AG20443 (cell line): ENCODE data around the gene IL20.

ENCODE experiments used
- DNase-seq: peaks from one replicate; pipeline ENCODE4 v3.0.0; 2012; ENCODE audit warnings: low spot score, mixed read lengths

IL20 gene

DNA sequence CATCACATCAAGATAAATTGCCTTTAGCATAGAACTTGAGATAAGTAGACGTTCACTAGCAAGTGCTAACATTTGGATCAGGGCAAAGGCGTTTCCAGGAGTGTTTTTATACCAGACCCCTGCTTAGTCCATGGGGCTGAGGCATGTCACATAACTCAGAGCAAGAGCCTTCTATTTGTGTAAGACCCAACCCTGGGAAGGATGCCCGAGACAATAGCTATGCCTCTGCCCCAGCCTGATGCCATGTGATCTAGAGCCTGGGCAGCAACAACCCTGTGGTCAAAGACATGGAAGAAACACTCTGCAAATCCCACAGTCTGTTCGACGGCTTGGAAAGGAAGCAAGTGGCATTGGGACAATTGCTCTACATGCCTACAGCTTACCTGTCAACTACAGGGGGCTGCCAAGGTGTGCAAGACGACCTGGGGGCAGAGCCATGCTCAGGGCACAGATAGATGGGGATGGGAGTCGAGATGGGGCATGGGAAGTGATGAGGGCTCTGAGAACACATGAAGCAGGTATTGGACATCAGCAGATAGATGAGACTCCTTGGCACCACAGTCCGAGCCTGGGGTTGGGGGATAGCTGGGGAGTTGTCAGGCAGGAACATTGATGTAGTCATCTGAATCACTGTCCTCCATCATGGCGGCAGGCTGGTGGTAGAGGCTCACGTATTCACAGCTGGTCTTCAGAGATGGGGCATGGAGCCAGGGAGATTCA lies 39.2 kb downstream of the IL20 start:
- DNase-seq, result no peak

DNA sequence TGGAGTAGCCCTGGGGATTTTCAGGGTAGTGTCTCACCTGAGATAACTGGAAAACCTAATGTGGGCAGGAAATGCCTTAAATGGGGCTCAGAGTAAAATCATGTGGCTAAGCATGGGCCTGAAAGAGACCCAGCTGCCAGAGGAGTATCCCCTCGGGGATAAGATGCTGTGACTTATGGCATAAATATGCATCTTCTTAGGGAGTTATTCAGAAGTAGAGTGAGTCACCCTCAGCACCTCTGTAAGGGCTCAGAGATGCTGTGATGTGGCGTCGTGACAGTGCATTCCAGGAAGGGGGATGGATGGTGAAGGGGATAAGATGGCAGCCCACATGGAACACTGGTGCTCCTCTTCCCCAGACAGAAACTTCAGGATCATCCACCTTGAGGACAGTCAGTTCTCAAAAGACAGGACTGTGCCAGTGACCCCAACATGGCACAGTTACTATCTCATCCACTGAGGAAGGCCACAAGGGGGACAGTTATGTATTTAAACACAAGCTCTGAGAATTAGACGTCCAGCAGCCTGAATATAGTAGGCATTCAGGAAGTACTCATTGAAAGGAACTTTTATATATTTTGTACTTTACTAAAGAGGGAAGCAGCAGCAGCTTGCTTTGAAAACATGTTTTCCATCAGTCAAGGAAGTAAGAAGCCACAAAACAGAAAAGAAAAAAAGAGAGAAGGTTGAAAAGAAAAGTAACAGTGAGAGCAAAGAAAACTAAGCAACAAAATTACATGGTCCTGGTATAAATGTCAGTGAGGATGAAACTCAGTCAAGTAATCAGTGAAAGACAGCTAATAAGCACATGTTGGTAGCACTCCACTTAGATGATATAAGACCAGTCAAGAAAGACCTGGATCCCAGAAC lies 40.1 kb downstream of the IL20 start:
- peak; percentile 74 for DNase-seq

DNA sequence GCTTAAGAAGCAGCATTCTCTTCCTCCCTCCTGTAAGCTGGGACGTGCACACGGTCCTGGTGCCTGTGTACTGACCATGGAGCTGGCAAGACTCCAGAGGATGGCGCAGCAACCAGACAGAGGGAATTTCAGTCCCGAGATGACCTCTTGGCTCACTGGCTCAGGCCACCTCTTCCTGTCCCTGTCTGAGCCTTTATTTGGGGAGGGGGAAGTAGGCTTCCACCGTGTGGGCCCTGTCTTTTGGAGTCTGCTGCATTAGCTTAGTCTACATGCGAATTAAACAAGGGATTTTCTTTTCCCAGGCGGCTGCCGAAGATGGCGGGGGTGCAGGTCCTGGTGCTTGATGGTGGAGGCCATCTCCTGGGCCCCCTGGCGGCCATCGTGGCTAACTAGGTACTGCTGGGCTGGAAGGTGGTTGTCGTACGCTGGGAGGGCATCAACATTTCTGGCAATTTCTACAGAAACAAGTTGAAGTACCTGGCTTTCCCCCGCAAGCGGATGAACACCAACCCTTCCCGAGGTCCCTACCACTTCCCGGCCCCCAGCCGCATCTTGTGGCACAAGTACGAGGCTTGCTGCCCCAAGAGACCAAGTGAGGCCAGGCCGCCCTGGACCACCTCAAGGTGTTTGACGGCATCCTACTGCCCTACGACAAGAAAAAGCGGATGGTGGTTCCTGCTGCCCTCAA lies 42.0 kb downstream of the IL20 start:
- DNase-seq, result no peak

DNA sequence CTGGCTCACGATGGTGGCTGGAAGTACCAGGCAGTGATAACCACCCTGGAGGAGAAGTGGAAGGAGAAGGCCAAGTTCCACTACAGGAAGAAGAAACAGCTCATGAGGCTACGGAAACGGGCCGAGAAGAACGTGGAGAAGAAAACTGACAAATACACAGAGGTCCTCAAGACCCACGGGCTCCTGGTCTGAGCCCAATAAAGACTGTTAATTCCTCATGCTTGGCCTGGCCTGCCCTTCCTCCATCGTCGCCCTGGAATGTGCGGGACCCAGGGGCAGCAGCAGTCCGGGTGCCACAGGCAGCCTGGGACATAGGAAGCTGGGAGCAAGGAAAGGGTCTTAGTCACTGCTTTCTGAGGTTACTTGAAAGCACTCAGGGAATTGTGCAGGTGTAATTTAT lies 42.6 kb downstream of the IL20 start:
- DNase-seq, result no peak

DNA sequence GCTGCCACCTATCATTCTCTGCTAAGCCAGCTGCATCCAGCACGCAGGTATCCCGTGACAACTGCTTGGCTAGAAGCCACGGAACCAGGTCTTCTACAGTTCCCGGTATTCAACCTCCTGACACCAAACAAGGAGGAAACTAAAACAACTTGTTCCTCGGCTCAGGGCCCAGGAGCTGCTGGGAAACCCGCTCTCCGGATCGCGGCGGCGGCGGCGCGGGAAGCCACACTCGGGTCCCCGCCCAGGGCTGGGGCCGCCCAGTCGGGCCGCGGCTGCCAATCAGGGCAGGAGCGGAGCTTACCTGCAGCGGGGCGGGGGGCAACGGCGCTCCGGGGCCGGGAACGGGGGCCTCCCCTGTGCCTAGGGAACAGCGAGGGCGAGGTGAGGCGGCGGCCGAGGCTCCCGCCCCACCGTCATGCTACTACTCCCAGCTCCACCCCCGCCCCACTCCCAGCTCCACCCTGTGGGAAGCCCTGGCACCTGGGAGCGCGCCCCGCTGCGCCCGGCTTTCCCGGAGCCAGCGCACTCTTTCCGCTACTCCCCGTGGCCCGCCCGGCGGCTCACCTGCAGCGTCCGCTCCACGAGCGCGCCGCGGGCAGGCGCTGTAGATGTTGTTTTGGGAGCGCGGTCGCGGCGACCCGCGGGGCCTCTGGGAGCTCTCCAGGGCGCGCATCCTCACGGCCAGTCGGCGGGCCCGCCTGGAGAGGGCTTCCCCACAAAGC lies 43.9 kb downstream of the IL20 start:
- peak; percentile 54 for DNase-seq

DNA sequence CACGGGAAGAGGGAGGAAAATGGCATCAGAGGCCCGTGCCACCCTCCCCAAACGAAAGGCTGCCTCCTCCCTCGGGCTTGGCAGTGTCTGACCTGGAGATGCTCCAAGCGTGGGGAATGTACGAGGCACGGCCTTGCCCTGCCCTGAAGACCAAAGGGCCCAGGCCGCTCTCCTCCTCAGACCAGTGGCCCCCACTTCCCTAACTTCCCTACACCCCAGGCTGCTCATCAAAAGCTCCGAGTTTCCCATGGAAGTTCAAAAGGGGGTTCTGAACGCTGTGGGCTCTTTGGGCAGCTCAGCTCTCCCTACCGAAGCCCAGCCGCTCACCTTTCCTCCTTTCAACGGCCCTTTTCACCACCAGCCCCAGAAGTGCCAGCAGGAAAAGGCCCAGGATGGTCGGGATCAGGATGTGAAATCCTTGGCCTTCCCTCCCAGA lies 44.5 kb downstream of the IL20 start:
- DNase-seq, result no peak

DNA sequence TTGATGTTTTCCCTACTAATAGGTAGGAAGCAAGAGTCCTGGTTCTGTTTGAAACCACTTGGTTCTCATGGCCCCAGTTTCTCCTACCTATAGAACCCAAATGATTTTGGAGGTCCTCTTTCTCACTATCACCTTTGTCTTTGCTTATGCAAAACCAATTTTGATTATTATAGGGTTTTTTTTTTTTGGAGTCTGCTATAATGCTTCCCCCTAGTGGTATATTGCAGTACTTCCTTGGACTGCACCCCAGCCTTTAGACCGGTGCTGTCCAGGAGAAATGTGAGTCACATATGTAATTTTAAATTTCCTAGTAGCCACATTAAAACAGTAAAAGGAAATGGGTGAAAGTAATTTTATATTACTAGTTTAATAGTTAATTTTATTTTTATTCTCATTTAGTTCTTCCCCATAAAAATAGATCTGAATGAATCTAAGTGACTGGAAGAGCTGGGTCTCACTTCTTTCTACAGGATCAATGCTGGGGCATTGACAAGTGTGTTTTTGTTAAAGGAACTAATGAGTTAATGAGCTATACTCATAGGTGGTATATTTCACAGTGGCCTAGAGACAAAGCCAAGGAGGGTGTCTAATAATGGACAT lies 45.7 kb downstream of the IL20 start:
- DNase-seq, result peak; percentile 79

DNA sequence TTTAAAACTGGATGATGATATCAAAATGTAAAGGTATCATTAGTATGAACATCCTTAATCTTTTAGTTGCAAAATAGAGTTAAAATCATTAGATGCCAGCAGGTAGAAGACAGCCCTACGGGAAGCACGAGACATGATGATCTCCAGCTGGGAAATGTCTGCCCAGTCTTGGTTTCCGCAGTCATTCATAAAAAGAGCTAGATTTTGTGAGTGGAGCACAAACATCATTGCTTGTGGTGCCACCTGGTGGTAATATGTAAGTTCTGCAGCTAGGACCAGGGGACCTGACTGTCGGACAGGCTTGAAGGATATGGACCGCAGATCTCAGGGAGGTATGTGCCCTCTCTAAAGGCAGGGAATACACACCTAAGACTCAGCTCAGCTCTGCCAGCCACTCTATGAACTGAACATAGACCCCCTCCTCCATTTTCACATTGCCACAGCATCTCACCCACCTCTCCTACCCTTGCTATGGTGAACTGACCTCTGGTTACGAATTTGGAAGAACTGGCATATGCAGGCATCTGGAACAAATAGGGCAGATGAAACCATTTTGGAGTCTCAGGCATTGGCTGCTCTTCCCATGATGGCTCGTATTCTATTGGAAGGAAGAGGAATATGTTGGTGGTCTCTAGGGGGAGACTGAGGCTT lies 47.1 kb downstream of the IL20 start:
- DNase-seq, result peak; percentile 86

DNA sequence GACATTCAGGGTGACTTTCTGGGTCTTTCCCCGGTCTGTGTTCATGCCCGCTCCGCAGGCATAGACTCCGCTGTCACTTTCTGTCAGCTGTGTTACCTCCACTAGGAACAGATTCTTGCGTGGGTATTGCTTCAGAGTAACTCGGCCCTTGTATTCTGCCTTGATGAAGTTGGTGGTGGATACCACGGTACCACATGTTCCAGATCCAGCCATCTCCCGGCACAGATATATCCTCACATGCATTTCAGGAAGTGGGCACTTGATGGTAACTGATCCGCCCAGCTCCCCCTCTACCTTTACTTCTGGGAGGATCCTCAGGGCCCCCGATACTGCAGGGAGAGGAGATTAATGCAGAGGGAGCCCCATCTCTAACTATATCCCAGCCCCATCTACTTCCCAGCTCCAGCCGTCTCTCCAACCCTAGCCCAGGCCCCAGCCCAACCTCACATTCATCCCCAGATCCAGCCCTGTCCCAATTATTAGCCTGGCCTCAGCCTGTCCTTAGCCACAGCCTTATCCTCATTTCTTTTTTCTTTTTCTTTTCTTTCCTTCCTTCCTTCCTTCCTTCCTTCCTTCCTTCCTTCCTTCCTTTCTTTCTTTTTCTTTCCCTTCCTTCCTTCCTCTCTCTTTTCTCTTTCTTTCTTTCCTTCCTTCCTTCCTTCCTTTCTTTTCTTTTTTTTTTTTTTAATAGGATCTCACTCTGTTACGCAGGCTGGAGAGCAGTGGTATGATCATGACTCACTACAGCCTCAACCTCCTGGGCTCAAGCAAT lies 48.5 kb downstream of the IL20 start:
- DNase-seq, result no peak

DNA sequence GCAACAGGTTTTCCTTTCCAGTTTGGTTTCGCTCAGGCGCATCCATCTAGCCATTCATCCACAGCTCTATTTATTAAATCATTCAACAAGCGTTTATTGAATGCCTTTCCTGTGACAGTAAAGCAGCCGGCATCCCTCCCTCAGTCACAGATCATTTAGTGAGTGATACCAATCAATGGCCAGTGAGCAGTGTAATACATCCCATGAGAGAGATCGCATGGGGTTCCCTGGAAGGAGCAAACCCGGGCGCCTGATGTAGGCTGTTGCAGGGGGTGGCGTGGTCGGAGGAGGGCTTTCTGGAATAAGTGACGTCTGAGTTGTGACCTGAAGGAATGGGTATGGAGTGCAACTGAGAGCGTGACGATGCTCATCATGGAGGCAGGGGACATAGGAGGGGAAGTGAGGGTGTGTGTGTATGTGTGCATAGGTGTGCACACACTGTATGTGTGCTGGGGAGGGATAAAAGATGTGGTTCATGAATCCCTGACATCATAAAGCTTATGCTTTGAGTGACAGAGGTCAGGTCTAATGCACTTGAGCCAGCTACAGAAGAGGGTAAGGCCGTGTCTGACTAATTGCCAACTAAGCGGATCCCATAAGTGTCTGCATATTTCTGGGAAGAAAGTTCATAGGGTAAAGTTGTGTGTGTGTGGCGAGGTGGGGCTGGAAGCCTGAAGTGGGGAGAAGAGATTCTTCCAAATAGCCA lies 49.8 kb downstream of the IL20 start:
- no peak for DNase-seq

DNA sequence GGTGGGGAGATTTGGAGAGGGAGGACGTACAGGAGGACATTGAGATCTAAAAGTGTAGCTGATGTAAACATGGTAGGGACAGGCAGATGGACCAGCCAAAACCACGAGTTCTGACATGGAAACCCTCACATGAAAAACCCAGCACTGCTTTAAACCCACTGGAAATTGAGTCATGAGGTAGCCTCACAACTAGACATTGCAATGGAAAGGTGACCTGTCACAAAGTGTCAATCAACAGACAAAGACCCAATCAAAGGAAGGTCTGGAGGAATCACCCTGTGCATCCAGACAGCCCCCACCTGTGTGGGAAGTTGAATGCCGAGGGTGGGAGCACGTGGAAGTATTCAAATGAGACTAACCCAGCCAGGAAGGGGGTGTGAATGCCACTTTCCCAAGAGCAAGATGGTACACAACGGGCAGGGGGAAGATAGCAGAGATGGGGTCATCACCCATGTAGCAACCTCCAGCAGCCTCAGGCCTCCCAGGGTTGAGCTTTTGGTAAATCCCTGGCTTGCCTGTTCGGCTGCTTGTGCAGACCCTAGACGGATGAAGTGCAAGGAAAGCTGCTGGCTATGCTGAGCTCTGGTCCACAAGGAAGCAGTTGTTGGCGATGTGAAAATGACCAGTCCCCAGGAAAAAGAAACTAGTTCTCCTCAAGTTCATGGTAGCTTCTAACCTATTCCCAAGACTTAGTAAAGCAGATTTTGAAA lies 50.7 kb downstream of the IL20 start:
- DNase-seq, result no peak

DNA sequence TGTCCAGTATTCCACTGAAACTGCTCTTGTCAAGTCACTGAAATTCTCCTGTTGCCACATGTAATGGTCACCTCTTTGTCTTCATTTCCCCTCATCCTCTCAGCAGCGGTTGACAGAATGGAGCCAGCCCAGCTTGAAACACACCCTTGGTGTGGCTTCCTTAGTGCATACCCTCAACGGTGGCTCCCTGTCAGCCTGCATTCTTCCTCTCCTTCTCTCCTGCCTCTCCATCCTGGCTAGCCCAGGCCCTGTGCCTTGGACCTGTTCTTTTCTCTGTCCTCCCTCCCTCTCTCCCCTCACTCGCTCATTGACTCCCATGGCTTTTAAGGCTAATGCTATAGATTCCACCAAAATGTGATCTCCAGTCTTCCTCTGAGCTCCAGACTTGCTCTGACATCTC lies 52.7 kb downstream of the IL20 start:
- no peak for DNase-seq
